PC-9 (cell line): ENCODE data around the gene DUSP9. TPM values are rescaled to one million over a fixed set of nuclear protein-coding genes. Genes with fewer than 3 reads are reported as not detected.

Source experiments
- BruUV-seq: library from RNA; stranded (reverse); fragments of 400-500 nt; replicated peaks from 2 replicates; lab custom pipeline; 2021; lab: Mats Ljungman, UMichigan
- CTCF ChIA-PET: fragments of 300-600 bp; sonication (Branson Sonifier 250); formaldehyde crosslinking; loops from one replicate; lab custom pipeline; 2022; ENCODE audit warnings: antibody characterized with exemption; lab: Charles Lee
- POLR2A ChIA-PET: fragments of 300-600 bp; sonication (Branson Sonifier 250); formaldehyde crosslinking; loops from one replicate; lab custom pipeline; 2022; ENCODE audit warnings: antibody characterized with exemption; ENCODE audit not compliant: unreplicated experiment; lab: Charles Lee
- DNase-seq, 2 experiments: peaks; one replicate each; pipeline versions ENCODE4 v3.0.0 to v3.0.0-alpha.2; 2015 to 2022; ENCODE audit warnings: mixed read lengths in 1 of 2
- H2AFZ ChIP-seq: fragments of 200-600 bp; sonication (generic); 2 replicates; pipeline ENCODE4 v1.8.1; 2017; ENCODE audit warnings: antibody characterized with exemption
- H3F3A ChIP-seq: fragments of 200-600 bp; sonication (generic); 2 replicates; pipeline ENCODE4 v1.8.1; 2017; ENCODE audit warnings: antibody characterized with exemption, mild to moderate bottlenecking, low read depth; ENCODE audit not compliant: insufficient read depth
- H3K27ac ChIP-seq: fragments of 200-600 bp; sonication (generic); 2 replicates; pipeline ENCODE4 v1.6.1; 2016; ENCODE audit warnings: mixed run types
- H3K27me3 ChIP-seq: fragments of 200-600 bp; sonication (generic); 2 replicates; pipeline ENCODE4 v1.6.1; 2016; ENCODE audit warnings: low read depth, mixed run types; ENCODE audit not compliant: insufficient read depth
- H3K36me3 ChIP-seq: fragments of 200-600 bp; sonication (generic); 2 replicates; pipeline ENCODE4 v1.6.1; 2016; ENCODE audit warnings: low read depth, mixed run types
- H3K4me1 ChIP-seq: fragments of 200-600 bp; sonication (generic); replicated peaks from 2 replicates; pipeline ENCODE4 v1.6.1; 2016; ENCODE audit warnings: mixed run types; ENCODE audit not compliant: insufficient read depth
- H3K4me2 ChIP-seq: fragments of 200-600 bp; sonication (generic); 2 replicates; pipeline ENCODE4 v1.6.1; 2017; ENCODE audit warnings: mixed run types
- H3K4me3 ChIP-seq: fragments of 200-600 bp; sonication (generic); 2 replicates; pipeline ENCODE4 v1.6.1; 2016; ENCODE audit warnings: mixed run types
- H3K79me2 ChIP-seq: fragments of 200-600 bp; sonication (generic); 2 replicates; pipeline ENCODE4 v1.6.1; 2017; ENCODE audit warnings: low read depth, mixed run types
- H3K9me2 ChIP-seq: fragments of 200-600 bp; sonication (generic); 2 replicates; pipeline ENCODE4 v1.8.1; 2017; ENCODE audit warnings: mild to moderate bottlenecking; ENCODE audit not compliant: insufficient read depth
- H3K9me3 ChIP-seq: fragments of 200-600 bp; sonication (generic); 2 replicates; pipeline ENCODE4 v1.8.1; 2016; ENCODE audit warnings: low read depth; ENCODE audit not compliant: insufficient read depth
- H4K20me1 ChIP-seq: fragments of 200-600 bp; sonication (generic); 2 replicates; pipeline ENCODE4 v1.8.1; 2017; ENCODE audit not compliant: insufficient read depth
- CTCF ChIP-seq: fragments of 200-600 bp; sonication (generic); conservative IDR thresholded peaks from 2 replicates; pipeline ENCODE4 v1.6.1; 2017; ENCODE audit warnings: mixed run types, antibody characterized with exemption, mild to moderate bottlenecking, moderate library complexity
- EZH2 ChIP-seq: fragments of 200-600 bp; sonication (generic); IDR thresholded peaks from 2 replicates; pipeline ENCODE4 v1.8.0; 2017; ENCODE audit warnings: antibody characterized with exemption, low read depth
- intact Hi-C: fragments of 100-400 bp; cut with micrococcal nuclease; formaldehyde crosslinking; loops from one replicate; pipeline ENCODE4 v1.10.0; 2022; ENCODE audit not compliant: unreplicated experiment
- total RNA-seq: library from RNA; stranded (reverse); gene quantifications from 2 replicates; pipeline ENCODE4 v1.2.3, GENCODE V29; 2021

The DUSP9 gene
- total RNA-seq, 1 experiment from 2014 or later, result 1.3 TPM

- Histone ChIP-seq H3K9me2 (no peaks in the 10 kb centered on the region), H4K20me1 (no peaks in the 10 kb centered on the region), H3K36me3 (no peaks in the 10 kb centered on the region), H3K79me2 (no peaks in the 10 kb centered on the region), H3K4me1 (no peaks in the 10 kb centered on the region), H3K27me3 (no peaks in the 10 kb centered on the region), H3K4me3 (no peak overlapping the region), H3K4me2 (no peak overlapping the region; the same call in 1 of the 2 replicates), H3F3A (no peaks in the 10 kb centered on the region), H2AFZ (no peak overlapping the region), H3K27ac (no peak overlapping the region), H3K9me3 (no peaks in the 10 kb centered on the region)
- intact Hi-C loops, result no loop called here
- no peak for TF ChIP-seq CTCF
- TF ChIP-seq EZH2, result no peak
- DNase-seq, result no peak
- BruUV-seq, result no TSS peak
- POLR2A ChIA-PET, result no interaction called here
- CTCF ChIA-PET, result no interaction called here
Observed at GRCh38 chrX:153688506-153688905, 41.5 kb downstream of the DUSP9 start.

- no peaks in the 10 kb centered on the region for H3K79me2 ChIP-seq
- ChIA-PET POLR2A (no interaction called here), CTCF (no interaction called here)
- no peaks in the 10 kb centered on the region for H3K4me1 ChIP-seq
- H2AFZ ChIP-seq, result no peak overlapping the region
- TF ChIP-seq CTCF, result no peak
- no peak for TF ChIP-seq EZH2
- H3F3A ChIP-seq, result no peaks in the 10 kb centered on the region
- H3K4me3 ChIP-seq, result no peak overlapping the region; the same call in 1 of the 2 replicates
- intact Hi-C loops, result no loop called here
- peak overlapping the region; percentile 38; the same call in 1 of the 2 replicates for H3K4me2 ChIP-seq
- no peaks in the 10 kb centered on the region for H4K20me1 ChIP-seq
- no peaks in the 10 kb centered on the region for H3K9me2 ChIP-seq
- H3K9me3 ChIP-seq, result no peaks in the 10 kb centered on the region
- BruUV-seq, result no TSS peak
- H3K27ac ChIP-seq, result no peak overlapping the region
- H3K36me3 ChIP-seq, result no peaks in the 10 kb centered on the region
- H3K27me3 ChIP-seq, result no peaks in the 10 kb centered on the region
- peak in 1 of 2 experiments; percentile 27 for DNase-seq
Observed at GRCh38 chrX:153688911-153689590, 42.0 kb downstream of the DUSP9 start.

DNA sequence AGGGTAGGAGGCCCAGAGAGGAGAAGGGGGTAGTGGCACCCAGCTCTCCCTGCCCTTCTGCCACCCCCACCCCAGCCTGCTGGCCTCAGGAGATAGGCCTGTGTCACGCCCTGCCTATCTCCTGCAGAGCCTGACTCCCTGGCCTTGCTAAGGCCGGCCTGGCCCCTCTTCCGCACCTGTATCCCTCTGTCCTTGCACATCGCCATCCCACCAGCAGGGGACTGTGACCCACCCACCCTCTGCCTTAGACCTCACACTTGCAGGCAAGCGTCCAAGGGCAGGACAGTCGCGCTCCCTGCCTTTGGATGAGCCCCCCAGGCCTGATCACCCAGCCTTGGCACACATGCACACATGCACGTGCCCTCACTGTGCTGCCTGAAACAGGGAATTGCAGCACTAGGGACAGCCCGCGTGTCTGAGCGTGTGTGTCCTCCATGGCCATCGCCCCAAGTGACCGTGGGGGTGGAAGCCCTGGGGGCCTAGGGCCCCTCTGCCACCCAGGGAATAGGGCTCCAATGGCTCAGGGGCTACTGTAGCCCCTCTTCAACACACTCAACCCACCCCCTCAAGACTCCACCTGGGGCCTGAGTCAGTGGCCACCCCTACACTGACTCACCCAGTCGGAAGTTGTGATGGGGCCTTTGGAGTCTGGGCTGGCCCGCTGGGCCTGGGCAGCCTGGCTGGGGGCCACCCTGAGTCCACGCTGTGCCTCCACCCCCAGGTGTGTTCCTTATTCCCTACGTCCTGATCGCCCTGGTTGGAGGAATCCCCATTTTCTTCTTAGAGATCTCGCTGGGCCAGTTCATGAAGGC lies 42.9 kb downstream of the DUSP9 start:
- peak in 1 of 2 experiments; percentile 18 for DNase-seq
- H4K20me1 ChIP-seq, result no peaks in the 10 kb centered on the region
- TF ChIP-seq CTCF (no peak), EZH2 (no peak)
- ChIA-PET CTCF (no interaction called here), POLR2A (no interaction called here)
- no peaks in the 10 kb centered on the region for H3K4me1 ChIP-seq
- H3K27me3 ChIP-seq, result no peaks in the 10 kb centered on the region
- no peaks in the 10 kb centered on the region for H3K9me3 ChIP-seq
- BruUV-seq, result TSS peak; percentile 50
- H3K4me2 ChIP-seq, result peak overlapping the region; percentile 38; the same call in 1 of the 2 replicates
- no peaks in the 10 kb centered on the region for H3K79me2 ChIP-seq
- no peaks in the 10 kb centered on the region for H3K36me3 ChIP-seq
- no peaks in the 10 kb centered on the region for H3K9me2 ChIP-seq
- H3K4me3 ChIP-seq, result no peak overlapping the region; the same call in 1 of the 2 replicates
- intact Hi-C loops, result no loop called here
- H3F3A ChIP-seq, result no peaks in the 10 kb centered on the region
- no peak overlapping the region for H3K27ac ChIP-seq
- no peak overlapping the region for H2AFZ ChIP-seq
